ENCODE data around the gene SLCO3A1.

The SLCO3A1 gene

GRCh38 chr15:91916051-91916450 lies 62.5 kb downstream of the SLCO3A1 start:
- DNase-seq, result no peak

- DNase-seq, result no peak
These were observed 64.3 kb downstream of the SLCO3A1 start for GRCh38 chr15:91917686-91918360.

GRCh38 chr15:91919014-91919534 lies 65.6 kb downstream of the SLCO3A1 start:
- no peak for DNase-seq

GRCh38 chr15:91921188-91921842 lies 67.8 kb downstream of the SLCO3A1 start:
- DNase-seq, result no peak

- DNase-seq, result no peak
These were observed 68.3 kb downstream of the SLCO3A1 start for GRCh38 chr15:91921843-91922198.

GRCh38 chr15:91922646-91923547 lies 69.4 kb downstream of the SLCO3A1 start:
- DNase-seq, result no peak

GRCh38 chr15:91924183-91924582 lies 70.7 kb downstream of the SLCO3A1 start:
- no peak for DNase-seq

GRCh38 chr15:91924837-91925495 lies 71.5 kb downstream of the SLCO3A1 start:
- no peak for DNase-seq

GRCh38 chr15:91925794-91926193 lies 72.3 kb downstream of the SLCO3A1 start:
- DNase-seq, result no peak

GRCh38 chr15:91926908-91927270 lies 73.4 kb downstream of the SLCO3A1 start:
- no peak for DNase-seq

GRCh38 chr15:91927585-91927984 lies 74.1 kb downstream of the SLCO3A1 start:
- no peak for DNase-seq

- DNase-seq, result no peak
These were observed 75.2 kb downstream of the SLCO3A1 start for GRCh38 chr15:91928675-91929074.

- no peak for DNase-seq
These were observed 76.0 kb downstream of the SLCO3A1 start for GRCh38 chr15:91929509-91929908.

- DNase-seq, result no peak
These were observed 76.6 kb downstream of the SLCO3A1 start for GRCh38 chr15:91930092-91930491.

- DNase-seq, result no peak
These were observed 82.8 kb downstream of the SLCO3A1 start for GRCh38 chr15:91936182-91936775.

- DNase-seq, result no peak
These were observed 83.4 kb downstream of the SLCO3A1 start for GRCh38 chr15:91936927-91937326.

GRCh38 chr15:91938136-91938535 lies 84.6 kb downstream of the SLCO3A1 start:
- no peak for DNase-seq

GRCh38 chr15:91939403-91939831 lies 85.9 kb downstream of the SLCO3A1 start:
- no peak for DNase-seq

GRCh38 chr15:91940496-91941381 lies 87.2 kb downstream of the SLCO3A1 start:
- DNase-seq, result no peak

GRCh38 chr15:91941871-91942658 lies 88.6 kb downstream of the SLCO3A1 start:
- DNase-seq, result no peak

All from cortex of kidney (tissue), 1 donor.